Glomerular endothelial cell (primary cell): ENCODE data around the gene FAM13A. TPM values are rescaled to one million over a fixed set of nuclear protein-coding genes. Genes with fewer than 3 reads are reported as not detected.

Source experiments
- DNase-seq: peaks from one replicate; pipeline ENCODE4 v3.0.0-alpha.2; 2011; ENCODE audit warnings: low read depth, low spot score; ENCODE audit errors: extremely low read depth
- total RNA-seq: library from RNA; depleted of rRNA; stranded (reverse); fragments of >200 nt; gene quantifications from 2 replicates; pipeline ENCODE4 v1.2.3, GENCODE V29; 2015

Gene FAM13A
- total RNA-seq, 1 donor from 2014 or later: 7.5 TPM

DNA sequence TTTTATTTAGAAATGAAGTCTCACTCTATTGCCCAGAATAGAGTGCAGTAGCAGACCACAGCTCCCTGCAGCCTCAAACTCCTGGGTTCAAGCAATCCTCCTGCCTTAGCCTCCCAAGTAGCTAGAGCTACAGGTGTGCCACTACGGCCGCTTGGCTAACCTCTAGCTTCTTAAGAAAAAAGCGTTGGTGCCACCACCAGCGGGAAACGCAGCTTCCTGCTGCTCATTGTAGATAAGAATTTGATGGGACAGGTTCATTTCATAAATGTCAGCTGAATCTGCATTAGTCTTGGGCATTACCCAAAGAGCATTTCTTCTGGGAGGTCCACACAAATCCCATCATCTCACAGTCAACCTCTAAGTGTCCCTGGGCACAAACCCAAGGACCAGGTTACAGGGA lies 326.2 kb downstream of the FAM13A start:
- DNase-seq: no peak

DNA sequence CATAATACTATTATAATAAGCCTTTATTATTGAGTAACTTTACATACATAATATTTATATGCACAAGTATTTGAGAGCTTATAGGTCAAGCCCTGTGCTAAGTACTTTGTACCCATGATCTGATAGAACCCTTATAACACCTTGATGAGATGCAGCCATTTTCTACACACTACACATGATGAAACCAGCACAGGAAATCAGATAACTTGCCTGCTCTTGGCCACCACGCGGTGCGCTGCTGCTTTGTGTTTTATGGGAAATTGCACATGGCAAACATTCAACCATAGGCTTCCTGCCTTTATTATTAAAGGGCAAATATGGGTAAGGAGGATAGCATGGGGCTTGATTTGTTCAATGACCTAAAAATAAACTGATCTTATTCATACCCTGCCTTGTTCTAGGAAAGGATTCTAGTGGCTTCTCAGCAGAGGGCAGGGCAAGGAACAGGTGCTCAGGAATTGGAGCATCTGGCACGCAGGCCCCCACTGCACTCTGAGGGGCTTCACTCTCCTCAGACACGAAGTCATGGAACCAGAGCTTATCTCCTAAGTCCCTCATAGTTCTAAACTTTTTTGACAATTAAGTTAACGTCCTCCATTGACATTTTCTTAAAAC lies 327.7 kb downstream of the FAM13A start:
- peak; percentile 39 for DNase-seq

- DNase-seq: no peak
Measured at GRCh38 chr4:88728146-88728545, 328.8 kb downstream of the FAM13A start.

GRCh38 chr4:88725986-88726385 lies 331.0 kb downstream of the FAM13A start:
- DNase-seq: no peak

DNA sequence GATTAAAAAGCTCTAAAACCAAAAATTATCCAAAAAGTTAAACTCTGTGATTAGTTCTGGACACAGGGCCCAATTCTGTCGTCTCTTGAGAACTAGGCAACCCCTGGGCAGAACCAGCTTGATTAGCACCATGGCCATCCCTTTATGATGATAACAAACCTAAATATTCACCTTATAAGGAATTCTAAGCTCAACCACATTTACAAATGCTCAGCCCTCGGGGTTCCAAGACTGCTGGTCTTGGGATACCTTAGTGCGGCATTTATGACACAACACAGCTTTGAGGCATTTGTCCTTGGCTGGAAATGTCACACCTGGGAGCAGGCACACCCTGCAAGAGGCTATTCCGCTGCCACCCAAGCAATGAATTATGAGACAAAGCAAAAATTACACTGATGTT lies 331.8 kb downstream of the FAM13A start:
- DNase-seq: no peak

DNA sequence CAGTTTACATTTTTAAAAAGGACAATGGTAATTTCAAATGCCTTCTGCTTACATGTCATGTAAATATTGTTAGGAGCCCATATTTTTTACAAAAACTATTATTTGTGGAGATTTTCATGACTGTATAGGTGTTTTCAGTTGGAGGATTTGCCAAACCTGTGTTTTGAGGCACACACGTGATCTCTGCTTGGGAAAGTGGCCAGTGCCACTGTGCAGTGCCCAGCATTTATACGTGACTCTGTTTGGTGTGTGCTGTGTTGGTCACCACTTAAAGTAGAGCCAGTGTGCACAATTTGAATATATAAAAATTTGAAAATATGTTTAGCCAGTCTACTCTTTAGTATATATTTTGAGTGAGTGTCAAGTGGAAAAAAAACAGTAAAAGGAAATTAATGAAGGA lies 332.6 kb downstream of the FAM13A start:
- no peak for DNase-seq

DNA sequence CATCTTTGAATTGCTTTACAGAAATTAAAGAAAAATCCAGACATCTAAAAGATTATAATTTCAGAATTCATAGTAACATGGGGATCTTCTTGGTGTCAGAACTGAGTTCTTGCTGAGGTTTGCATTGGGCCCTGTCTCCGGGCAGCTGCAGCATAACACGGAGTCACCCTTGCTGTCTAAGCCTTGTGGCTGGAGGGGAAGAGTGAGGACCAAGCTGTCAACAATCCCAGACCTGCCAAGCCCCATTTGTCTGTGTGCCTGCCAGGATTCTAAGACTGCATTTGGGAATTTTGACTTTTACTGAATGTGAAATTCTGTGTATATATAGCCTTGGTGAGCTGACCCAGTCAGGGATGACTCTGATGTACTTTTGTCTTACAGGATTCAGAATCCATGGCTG lies 334.2 kb downstream of the FAM13A start:
- DNase-seq: no peak

- no peak for DNase-seq
Measured at GRCh38 chr4:88722276-88722780, 334.7 kb downstream of the FAM13A start.

DNA sequence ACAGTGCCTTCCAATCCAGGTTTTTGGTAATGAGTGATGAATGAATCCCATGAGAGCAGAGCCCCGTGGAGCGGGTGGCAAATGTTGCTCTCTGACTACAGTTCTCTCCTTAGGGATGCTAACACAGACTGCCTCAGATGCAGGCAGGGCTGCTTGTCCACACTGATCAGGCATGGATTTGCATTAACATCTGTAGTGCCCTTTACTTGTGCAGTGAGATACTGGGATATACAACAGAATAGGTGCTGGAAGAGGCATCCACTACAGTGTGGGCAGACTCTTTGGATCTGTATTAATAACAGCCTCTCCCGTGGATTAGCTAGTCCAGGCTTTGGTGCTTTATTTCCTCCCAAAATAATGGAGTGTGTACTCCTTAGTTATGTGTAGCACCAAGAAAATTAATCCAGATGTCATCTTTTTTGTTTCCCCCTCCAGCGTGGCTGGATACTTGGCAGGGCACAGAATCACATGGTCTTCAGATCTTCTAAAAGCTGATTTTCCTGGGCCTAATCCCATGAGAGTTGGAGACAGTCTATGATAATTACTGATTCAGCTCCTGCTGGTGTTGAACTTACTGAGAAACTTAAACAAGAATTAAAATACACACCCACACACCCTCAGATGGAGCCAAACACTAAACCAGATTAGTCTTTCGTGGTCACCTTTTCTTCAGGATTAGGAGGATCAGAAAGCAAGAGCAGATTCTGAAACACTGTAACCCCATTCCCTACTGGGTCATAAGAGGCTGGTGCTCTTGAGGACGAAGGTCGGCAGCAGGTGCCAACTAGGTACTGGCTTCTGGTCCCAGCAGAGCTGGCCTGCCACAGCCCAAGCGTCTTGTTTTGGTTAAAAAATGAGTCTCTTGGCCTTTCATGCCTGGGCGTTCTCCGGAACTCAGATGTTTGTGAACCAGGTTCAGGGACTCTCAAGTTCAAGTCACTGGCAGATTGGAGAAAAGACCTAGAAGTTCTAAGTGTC lies 336.2 kb downstream of the FAM13A start:
- DNase-seq: no peak

- DNase-seq: no peak
Measured at GRCh38 chr4:88719381-88719780, 337.6 kb downstream of the FAM13A start.

DNA sequence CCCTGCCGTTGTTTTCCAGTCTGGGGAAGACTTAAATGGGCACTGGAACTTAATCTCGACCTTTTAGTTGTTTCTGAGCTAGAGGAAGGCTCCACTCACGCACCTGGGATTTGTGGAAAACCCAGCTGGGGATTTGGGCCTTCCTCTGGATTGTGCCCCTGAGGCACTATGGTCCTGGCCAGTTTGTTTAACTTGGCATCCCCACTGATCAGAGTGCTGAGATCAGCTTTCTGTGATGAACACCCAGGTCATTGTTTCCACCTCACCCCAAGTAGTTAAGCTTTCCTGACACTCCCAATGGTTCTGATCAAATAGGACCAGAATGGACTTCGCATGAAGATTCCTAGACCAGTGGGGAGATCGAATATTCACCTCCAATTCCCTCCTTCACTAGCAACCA lies 338.9 kb downstream of the FAM13A start:
- no peak for DNase-seq

DNA sequence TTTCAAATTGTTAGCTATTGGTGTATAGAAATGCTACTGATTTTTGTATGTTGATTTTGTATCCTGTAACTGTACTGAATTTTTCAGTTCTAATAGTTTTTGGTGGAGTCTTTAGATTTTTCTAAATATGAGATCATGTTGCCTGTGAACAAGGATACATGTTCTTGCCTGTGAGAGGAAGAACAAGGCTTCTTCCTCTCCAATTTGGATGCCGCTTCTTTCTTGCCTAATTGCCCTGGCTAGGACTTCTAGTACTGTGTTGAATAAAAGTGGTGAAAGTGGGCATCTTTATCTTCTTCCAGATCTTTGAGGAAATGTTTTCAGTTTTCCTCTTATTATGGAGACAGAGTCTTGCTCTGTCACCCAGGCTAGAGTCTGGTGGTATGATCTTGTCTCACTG lies 343.2 kb downstream of the FAM13A start:
- no peak for DNase-seq

GRCh38 chr4:88709989-88710388 lies 347.0 kb downstream of the FAM13A start:
- no peak for DNase-seq

- DNase-seq: no peak
Measured at GRCh38 chr4:88706574-88706973, 350.4 kb downstream of the FAM13A start.

GRCh38 chr4:88705805-88706492 lies 351.0 kb downstream of the FAM13A start:
- DNase-seq: no peak

DNA sequence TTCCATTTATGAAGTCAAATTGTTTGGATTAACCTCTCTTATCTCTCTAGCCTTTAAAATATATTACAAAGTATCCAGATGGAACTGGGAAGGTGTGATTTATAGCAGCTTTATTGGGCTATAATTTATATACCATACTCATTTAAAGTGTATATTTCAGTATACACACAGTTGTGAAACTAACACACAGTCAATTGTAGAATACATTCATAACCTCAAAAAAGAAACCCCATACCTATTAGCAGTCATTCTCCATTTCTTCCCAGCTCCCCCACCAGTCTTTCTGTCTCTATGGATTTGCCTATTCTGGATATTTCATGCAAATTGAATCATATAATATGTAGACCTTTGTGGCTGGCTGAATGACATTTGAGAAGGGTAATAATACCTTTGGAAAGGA lies 351.8 kb downstream of the FAM13A start:
- no peak for DNase-seq

DNA sequence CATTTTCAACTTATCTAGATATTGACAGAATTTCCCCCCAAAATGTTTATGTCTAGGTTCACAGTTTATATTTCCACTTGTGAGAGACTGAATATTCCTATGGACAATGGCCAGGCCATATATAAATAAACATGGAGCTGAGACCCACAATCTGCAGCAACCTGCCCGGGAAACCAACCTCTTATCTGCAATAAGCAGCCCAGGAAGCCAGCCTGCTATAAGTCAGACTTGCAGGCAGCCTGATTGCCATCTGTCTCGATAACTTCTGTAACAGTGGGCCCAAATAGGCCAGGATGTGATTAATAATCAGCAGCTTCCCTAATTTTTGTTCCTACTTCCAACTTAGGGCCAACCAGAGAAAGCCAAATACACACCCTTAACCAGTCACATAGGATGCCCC lies 354.2 kb downstream of the FAM13A start:
- no peak for DNase-seq

GRCh38 chr4:88698519-88698918 lies 358.5 kb downstream of the FAM13A start:
- DNase-seq: no peak

DNA sequence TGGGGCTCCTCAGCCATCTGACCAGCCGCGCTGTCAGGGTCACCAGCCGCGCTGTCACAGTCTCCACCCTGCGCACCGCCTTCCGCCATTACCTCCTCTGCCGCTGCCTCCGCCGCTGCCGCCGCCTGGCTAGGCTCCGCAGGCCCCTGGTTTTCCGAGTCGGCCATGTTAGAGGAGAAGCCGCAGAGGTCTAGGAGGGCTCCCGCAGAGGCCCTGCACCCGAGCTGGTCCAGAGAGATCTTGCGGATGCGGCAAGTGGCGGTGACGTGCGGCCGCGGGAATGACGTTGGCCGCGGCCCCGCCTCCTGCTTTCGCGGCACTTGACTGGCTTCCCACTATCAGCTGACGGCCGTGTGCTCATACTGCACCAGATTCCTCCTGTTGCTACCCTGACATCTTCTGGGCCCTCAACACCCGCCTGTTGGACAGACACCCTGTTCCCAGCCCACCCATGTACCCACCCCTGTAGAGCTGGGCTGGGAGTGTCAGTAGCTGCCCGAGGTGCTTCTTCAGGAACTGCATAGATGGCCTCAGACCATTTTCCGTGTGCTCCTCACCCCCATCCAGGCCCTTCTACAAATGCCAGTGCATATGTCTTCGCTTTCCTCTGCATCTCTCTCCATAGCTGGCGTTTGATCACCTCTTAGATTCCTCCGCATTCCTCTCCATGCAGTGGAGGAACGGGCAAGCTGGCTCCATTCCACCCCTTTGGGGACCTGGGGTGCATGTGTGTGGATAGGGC lies 359.2 kb downstream of the FAM13A start, which contains the start of gene NAP1L5:
Gene NAP1L5 (minus strand): TSS at position 242 of the 742 bp plus-strand sequence. CDS start 75 bp downstream, at position 167.
- no peak for DNase-seq

DNA sequence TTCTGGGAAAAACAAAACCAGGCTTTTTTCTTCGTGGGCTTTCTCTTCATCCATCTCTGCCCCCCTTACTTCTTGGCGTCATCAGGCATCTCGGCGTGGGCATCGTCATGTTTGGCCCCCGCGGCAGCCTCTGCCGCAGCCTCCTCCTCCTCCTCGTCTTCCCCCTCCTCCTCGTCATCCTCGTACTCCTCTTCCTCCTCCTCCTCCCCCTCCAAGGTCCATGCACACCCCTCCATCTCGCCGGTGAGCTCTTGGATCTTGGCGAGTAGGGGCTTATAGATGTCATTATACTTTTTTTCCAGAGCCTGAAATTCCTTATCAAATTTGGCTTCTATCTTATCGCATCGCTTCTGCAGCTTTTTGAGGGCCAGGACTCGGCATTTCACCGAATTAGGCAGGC lies 359.8 kb downstream of the FAM13A start:
- no peak for DNase-seq

DNA sequence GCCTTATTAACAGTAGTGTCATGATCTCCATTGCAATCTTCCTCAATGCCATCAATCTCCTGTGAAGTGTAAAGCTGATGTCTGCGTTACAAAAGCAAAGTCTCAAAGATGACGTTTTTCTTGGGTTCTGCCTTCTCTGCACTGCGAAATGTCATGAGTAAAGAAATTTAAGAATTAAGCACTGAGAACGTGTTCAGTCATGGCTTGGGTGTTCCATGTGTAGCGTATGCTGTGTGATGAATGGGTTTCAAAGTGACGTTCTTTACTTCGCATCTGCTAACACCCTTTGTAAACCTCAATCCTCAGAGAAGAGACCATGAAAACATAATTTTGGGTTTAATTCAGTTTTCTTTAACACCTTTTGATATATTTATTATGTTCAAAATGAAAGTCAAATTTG lies 360.4 kb downstream of the FAM13A start:
- no peak for DNase-seq
